SK-N-SH (cell line): ENCODE results near the gene TRPM3. TPM values are rescaled to one million over a fixed set of nuclear protein-coding genes. Genes with fewer than 3 reads are reported as not detected.

Experiments used
- CTCF ChIA-PET: fragments of 300-600, 350-600 bp; formaldehyde crosslinking; extraction: SDS; loops from one replicate; lab custom pipeline; 2021; lab: Yijun Ruan, JAX
- POLR2A ChIA-PET: fragments of 350-600 bp; sonication (Branson Sonifier 250); formaldehyde crosslinking; extraction: SDS; loops from one replicate; lab custom pipeline; 2020; ENCODE audit warnings: antibody characterized with exemption, inconsistent platforms; lab: Yijun Ruan, JAX
- DNase-seq: peaks from one replicate; pipeline ENCODE4 v3.0.0; 2012
- H2AFZ ChIP-seq: fragments of 200-600 bp; sonication (generic); 2 replicates; pipeline ENCODE4 v1.8.1; 2016; ENCODE audit warnings: antibody characterized with exemption, mild to moderate bottlenecking, low read depth
- H3F3A ChIP-seq: fragments of 200-600 bp; sonication (generic); replicated peaks from 2 replicates; pipeline ENCODE3; 2016; ENCODE audit warnings: antibody characterized with exemption, mild to moderate bottlenecking; ENCODE audit not compliant: insufficient read depth
- H3K27ac ChIP-seq, 2 experiments: fragments of 200-500 bp in 1 of 2; fragments of 200-600 bp in 1 of 2; sonication (Bioruptor generic) in 1 of 2; sonication (generic), shearing (Covaris generic) in 1 of 2; 2 replicates each; pipeline versions ENCODE4 v1.5.1 to v1.6.1; 2014 to 2016; ENCODE audit warnings: low read depth in 2 of 2, inconsistent platforms in 1 of 2, low read length in 1 of 2, mild to moderate bottlenecking in 1 of 2, mixed read lengths in 1 of 2
- H3K27me3 ChIP-seq: fragments of 200-600 bp; sonication (generic), shearing (Covaris generic); 2 replicates; pipeline ENCODE4 v1.6.1; 2016; ENCODE audit warnings: mixed run types; ENCODE audit not compliant: insufficient read depth
- H3K36me3 ChIP-seq, 2 experiments: fragments of 200-500 bp in 1 of 2; fragments of 200-600 bp in 1 of 2; sonication (Bioruptor generic) in 1 of 2; sonication (generic) in 1 of 2; replicated peaks in 1 of 2; 2 replicates each; pipeline versions ENCODE3 to v1.5.1; 2014 to 2016; ENCODE audit warnings: low read length in 1 of 2, mild to moderate bottlenecking in 1 of 2; ENCODE audit not compliant: insufficient read depth in 2 of 2, control insufficient read depth in 1 of 2
- H3K4me1 ChIP-seq, 2 experiments: fragments of 200-500 bp in 1 of 2; fragments of 200-600 bp in 1 of 2; sonication (Bioruptor generic) in 1 of 2; sonication (generic), shearing (Covaris generic) in 1 of 2; 2 replicates each; pipeline versions ENCODE4 v1.5.1 to v1.6.1; 2014 to 2016; ENCODE audit warnings: low read depth in 1 of 2, low read length in 1 of 2, mixed run types in 1 of 2; ENCODE audit not compliant: insufficient read depth in 2 of 2, control insufficient read depth in 1 of 2
- H3K4me2 ChIP-seq: fragments of 200-600 bp; sonication (generic), shearing (Covaris generic); 2 replicates; pipeline ENCODE4 v1.6.1; 2017; ENCODE audit warnings: mixed run types
- H3K4me3 ChIP-seq, 2 experiments: fragments of 200-500 bp in 1 of 2; fragments of 200-600 bp in 1 of 2; sonication (Bioruptor generic) in 1 of 2; sonication (generic), shearing (Covaris generic) in 1 of 2; 2 replicates each; pipeline versions ENCODE4 v1.5.1 to v1.8.1; 2014 to 2016; ENCODE audit warnings: low read depth in 2 of 2, inconsistent platforms in 1 of 2, low read length in 1 of 2, mild to moderate bottlenecking in 1 of 2, mixed read lengths in 1 of 2, moderate library complexity in 1 of 2
- H3K79me2 ChIP-seq: fragments of 200-600 bp; sonication (generic); 2 replicates; pipeline ENCODE4 v1.8.1; 2017; ENCODE audit warnings: mild to moderate bottlenecking; ENCODE audit not compliant: insufficient read depth
- H3K9ac ChIP-seq: fragments of 200-600 bp; sonication (generic); 2 replicates; pipeline ENCODE4 v1.6.1; 2017; ENCODE audit warnings: mixed run types
- H3K9me2 ChIP-seq: fragments of 200-600 bp; sonication (generic); 2 replicates; pipeline ENCODE4 v1.6.1; 2017; ENCODE audit warnings: mixed run types
- H3K9me3 ChIP-seq: fragments of 200-600 bp; sonication (generic); 2 replicates; pipeline ENCODE4 v1.6.1; 2017; ENCODE audit warnings: mixed run types, mild to moderate bottlenecking, moderate library complexity
- H4K20me1 ChIP-seq: fragments of 200-600 bp; sonication (generic); 2 replicates; pipeline ENCODE4 v1.6.1; 2017; ENCODE audit warnings: mild to moderate bottlenecking, mixed run types; ENCODE audit not compliant: insufficient read depth
- CHD2 ChIP-seq: fragments of 150-350 bp; IDR thresholded peaks from 2 replicates; pipeline ENCODE4 v1.6.1; 2018; ENCODE audit warnings: low read length; ENCODE audit not compliant: partially characterized antibody
- EZH2phosphoT487 ChIP-seq: fragments of 200-600 bp; sonication (generic); IDR thresholded peaks from 2 replicates; pipeline ENCODE4 v1.6.1; 2017; ENCODE audit warnings: low read depth, mixed run types, mild to moderate bottlenecking, antibody characterized with exemption, moderate library complexity, borderline replicate concordance
- IRF3 ChIP-seq: fragments of 150-350 bp; IDR thresholded peaks from 2 replicates; pipeline ENCODE4 v1.6.1; 2016; ENCODE audit warnings: mild to moderate bottlenecking, low read depth, low read length
- MEF2A ChIP-seq: IDR thresholded peaks from 2 replicates; pipeline ENCODE4 v1.4.0; 2012; ENCODE audit warnings: low read depth, borderline replicate concordance
- NFIC ChIP-seq: IDR thresholded peaks from 2 replicates; pipeline ENCODE4 v1.4.0; 2012; ENCODE audit warnings: borderline replicate concordance
- NRF1 ChIP-seq: IDR thresholded peaks from 2 replicates; pipeline ENCODE4 v1.6.1; 2012; ENCODE audit warnings: low read depth, mild to moderate bottlenecking, low read length
- POLR2AphosphoS5 ChIP-seq: IDR thresholded peaks from 2 replicates; pipeline ENCODE4 v1.6.1; 2012; ENCODE audit warnings: low read depth, low read length
- REST ChIP-seq: IDR thresholded peaks from 2 replicates; pipeline ENCODE4 v1.6.1; 2012; ENCODE audit warnings: mild to moderate bottlenecking, low read depth, low read length, moderate library complexity
- RFX5 ChIP-seq: IDR thresholded peaks from 2 replicates; pipeline ENCODE4 v1.6.1; 2012; ENCODE audit warnings: mild to moderate bottlenecking, improper control_type of control experiment, low read length
- RXRA ChIP-seq: IDR thresholded peaks from 2 replicates; pipeline ENCODE4 v1.4.0; 2012; ENCODE audit warnings: low read depth, mild to moderate bottlenecking, borderline replicate concordance
- TAF1 ChIP-seq: IDR thresholded peaks from 2 replicates; pipeline ENCODE4 v1.6.1; 2012; ENCODE audit warnings: low read depth, mild to moderate bottlenecking, low read length, moderate library complexity, borderline replicate concordance
- USF1 ChIP-seq: IDR thresholded peaks from 2 replicates; pipeline ENCODE4 v1.4.0; 2012; ENCODE audit warnings: low read depth, borderline replicate concordance
- USF2 ChIP-seq: fragments of 150-350 bp; IDR thresholded peaks from 2 replicates; pipeline ENCODE4 v1.6.1; 2017; ENCODE audit warnings: antibody characterized with exemption, low read length, low read depth, borderline replicate concordance
- ZBTB33 ChIP-seq: IDR thresholded peaks from 2 replicates; pipeline ENCODE4 v1.4.0; 2012; ENCODE audit warnings: low read depth, borderline replicate concordance
- WGBS: methylation state at CpG from one replicate; pipeline ENCODE4 v1.1.6; 2017; ENCODE audit warnings: low lambda C conversion rate; 5-methylcytosine and 5-hydroxymethylcytosine counted together
- polyA plus RNA-seq, 3 experiments: library from polyadenylated mRNA; depleted of rRNA; stranded (reverse); fragments of >200 nt; gene quantifications; 2 replicates each; pipeline ENCODE4 v1.2.3, GENCODE V29; 2012

The TRPM3 gene
- polyA plus RNA-seq, 1 of the 3 experiments (the other 2 are of a cell fraction): not detected

- DNase-seq: no peak
- ChIA-PET CTCF (no interaction called here), POLR2A (no interaction called here)
- Histone ChIP-seq H3K4me3 (no peak overlapping the region), H2AFZ (no peak overlapping the region), H3K9me3 (no peaks in the 10 kb centered on the region), H3F3A (no peaks in the 10 kb centered on the region), H3K9ac (no peak overlapping the region), H3K79me2 (no peaks in the 10 kb centered on the region), H3K36me3 (no peaks in the 10 kb centered on the region), H3K27me3 (peaks cover 10% of the 10 kb centered on the region; the same call in 1 of the 2 replicates), H3K4me2 (no peak overlapping the region), H3K27ac (no peak overlapping the region), H3K4me1 (no peaks in the 10 kb centered on the region), H4K20me1 (no peaks in the 10 kb centered on the region), H3K9me2 (no peaks in the 10 kb centered on the region)
- TF ChIP-seq NFIC (no peak), NRF1 (no peak), RXRA (no peak), POLR2AphosphoS5 (no peak), TAF1 (no peak), RFX5 (no peak), EZH2phosphoT487 (no peak), ZBTB33 (no peak), IRF3 (no peak), USF2 (no peak), USF1 (no peak), CHD2 (no peak), MEF2A (no peak), REST (no peak)
- TF ChIP-seq, all 33 proteins: peak for 0
- WGBS: 12% methylated on average over 5 of the region's 5 CpGs
Measured at GRCh38 chr9:70694758-70695157, 426.7 kb downstream of the TRPM3 start.
